22Rv1 (cell line): ENCODE data around the gene TLX2.

Source experiments
- H3K27ac ChIP-seq: fragments of 450-650 bp; 2 replicates; pipeline ENCODE4 v1.5.1; 2017
- CTCF ChIP-seq: fragments of 450-650 bp; IDR thresholded peaks from 2 replicates; pipeline ENCODE4 v1.5.1; 2017; ENCODE audit warnings: mild to moderate bottlenecking
- ZFX ChIP-seq: fragments of 450-650 bp; IDR thresholded peaks from 2 replicates; pipeline ENCODE4 v1.6.1; 2017; ENCODE audit warnings: antibody characterized with exemption, borderline replicate concordance

TLX2 gene

GRCh38 chr2:74499267-74499939, 14.8 kb upstream of the TLX2 start, which contains the start of gene LBX2:
TSS of gene LBX2 (minus strand) at chr2:74499603. CDS start at chr2:74499537, 66 bp downstream.
- TF ChIP-seq ZFX (no peak), CTCF (no peak)
- peak within 1 kb of the TSS; percentile 97 for H3K27ac ChIP-seq

DNA sequence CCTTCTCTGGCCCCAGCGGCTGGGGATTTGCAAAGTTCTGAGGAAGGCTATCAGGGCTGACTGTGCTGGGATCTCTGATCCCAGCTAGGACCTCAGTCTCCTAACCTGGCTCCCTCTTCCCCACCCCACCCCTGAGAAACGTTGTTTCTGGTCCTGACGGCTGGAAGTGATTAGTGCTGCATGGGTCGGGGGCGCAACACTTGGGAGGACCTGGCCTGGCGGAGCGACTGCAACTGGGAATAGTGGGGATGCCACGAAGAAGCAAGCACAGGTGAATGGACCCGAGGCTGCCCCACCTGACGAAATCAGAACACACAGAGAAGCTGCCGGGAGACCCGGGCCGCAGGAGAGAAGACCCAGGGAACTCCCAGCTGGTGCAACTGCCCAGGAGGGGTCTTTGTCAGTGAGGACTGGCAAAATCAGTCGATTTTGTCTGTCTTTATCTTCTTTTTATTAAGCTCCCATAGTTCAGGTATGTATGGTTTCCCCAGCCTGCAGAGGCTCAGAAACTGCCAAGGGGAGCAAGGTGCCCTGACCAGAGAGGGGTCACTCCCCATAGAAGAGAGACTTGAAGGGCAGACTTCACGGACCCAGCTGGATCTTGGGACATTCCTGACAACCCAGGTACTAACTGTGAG, 14.2 kb upstream of the TLX2 start:
- H3K27ac ChIP-seq = peak overlapping the region; percentile 97
- TF ChIP-seq CTCF = no peak
- no peak for TF ChIP-seq ZFX

DNA sequence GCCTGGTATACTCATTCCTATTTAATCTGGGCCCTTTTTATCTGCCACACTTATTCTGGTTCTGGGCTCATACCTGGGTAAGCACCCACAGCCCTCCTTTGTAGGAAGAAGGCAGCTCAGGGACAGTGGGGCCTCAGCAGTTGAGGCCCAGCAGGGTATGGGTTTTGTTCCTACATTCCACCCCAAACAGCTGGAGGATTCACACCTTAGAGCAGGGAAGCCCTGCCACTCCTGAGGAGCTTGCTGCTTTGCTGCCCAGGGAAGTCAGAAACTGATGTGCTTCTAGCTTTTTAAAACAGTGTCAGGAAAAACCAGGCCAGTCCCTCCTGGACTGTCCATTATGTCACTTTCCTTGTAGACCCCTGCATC, 13.7 kb upstream of the TLX2 start:
- peak overlapping the region; percentile 97 for H3K27ac ChIP-seq
- TF ChIP-seq ZFX (no peak), CTCF (no peak)

DNA sequence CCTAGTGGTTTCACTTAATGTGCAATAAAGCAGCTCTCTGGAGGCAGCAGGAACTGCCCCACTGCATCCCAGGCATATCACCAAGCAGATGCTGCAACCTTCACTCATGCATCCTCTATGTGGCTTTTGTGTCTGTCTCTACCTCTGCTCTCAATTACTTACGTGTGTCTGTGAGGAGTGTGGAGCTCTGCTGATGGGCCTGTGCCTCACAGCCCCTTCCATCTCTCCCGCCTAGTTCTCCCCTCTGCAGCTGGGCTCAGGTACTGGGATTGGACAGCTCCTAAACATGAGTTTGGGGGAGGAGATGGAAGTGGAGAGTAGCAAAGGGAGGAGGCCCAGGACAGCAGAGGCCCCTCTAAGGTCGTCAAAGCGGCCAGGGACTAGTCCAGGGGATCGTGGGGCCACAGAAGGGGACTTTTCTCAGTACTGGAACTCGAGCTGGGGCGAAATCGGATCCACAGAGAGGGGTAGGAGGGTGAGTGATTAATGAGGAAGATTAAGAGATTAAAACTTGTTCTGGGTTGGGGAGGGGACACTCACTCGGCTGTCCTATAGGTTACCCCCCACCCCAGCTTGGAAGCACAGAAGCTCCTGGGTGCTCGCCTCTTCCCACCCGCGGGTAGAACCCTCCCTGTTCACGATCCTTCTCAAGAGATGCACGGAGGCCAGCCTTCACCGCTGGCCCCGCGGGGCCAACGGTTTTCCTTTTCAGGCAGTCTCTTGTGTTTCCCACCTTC, 12.7 kb upstream of the TLX2 start:
- H3K27ac ChIP-seq = peak overlapping the region; percentile 97
- TF ChIP-seq ZFX (no peak), CTCF (no peak)

DNA sequence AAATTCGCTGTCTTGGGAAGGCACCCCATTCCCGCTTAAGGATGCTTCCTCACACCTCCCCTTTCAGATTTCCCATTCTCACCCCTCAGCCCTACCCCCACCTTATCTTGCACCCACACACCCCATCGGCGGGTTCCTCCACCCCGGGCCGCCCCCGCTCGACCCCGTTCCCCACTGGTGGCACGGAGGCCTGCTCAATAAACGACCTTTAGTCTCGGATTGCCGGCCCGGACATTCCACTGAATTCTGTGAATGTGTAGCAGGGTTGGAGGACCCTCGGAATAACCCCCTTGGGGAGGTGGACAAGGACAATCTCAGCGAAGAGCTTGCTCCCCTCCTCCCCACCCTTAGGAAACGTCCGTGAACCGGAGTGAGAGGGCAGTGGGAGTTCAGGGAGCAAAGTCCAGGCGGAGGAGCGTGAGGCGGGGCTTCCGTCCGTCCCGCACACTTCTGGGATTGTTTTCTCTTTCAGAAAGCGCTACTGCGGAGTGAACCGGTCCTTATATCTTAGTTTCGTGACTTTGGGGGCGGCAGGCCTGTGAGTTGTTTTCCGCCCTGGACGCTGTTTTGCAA, 12.0 kb upstream of the TLX2 start:
- H3K27ac ChIP-seq = peak overlapping the region; percentile 97
- TF ChIP-seq CTCF = no peak
- no peak for TF ChIP-seq ZFX

DNA sequence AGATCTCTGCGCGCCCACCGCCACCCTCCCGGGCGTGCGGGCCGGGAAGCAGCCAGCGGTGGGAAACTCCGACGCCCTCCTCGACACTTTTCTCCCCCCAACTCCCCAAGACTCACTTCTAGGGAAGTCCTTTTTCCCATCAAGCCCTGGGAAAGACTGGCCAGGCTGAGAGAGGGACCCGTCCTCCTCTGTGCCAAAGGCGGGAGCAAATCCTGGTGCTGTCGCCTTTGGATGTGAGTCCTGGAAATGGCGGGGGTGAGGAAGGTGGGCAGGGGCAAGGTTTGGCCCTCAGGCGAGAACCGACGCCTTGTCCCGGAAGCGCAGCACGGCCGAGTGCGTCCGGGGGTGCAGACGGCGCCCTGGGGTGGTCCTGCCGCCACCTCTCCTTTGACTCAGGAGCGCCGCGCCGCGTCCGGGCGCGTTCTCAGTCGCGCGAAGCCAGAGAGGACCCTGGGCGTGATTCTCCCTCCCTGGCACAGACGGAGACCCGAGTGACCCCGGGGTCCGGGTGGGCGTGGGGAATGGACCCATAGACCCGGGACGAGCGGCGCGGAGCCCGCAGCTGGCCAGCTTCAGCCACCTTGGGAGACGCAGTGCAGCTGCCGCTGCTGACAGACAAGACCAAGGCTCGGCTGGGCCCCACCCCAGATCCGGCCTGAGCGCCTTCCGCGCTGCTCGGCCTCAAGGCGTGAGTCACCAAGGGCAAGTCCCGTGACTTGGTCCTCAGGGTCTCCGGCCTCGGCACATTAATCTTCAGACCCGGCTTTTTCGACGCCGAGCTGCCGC, 11.3 kb upstream of the TLX2 start:
- TF ChIP-seq CTCF = peak; percentile 75
- TF ChIP-seq ZFX = no peak
- H3K27ac ChIP-seq = peak overlapping the region; percentile 97
